HCT116 (cell line): ENCODE data around the gene HEATR5A. TPM values are rescaled to one million over a fixed set of nuclear protein-coding genes. Genes with fewer than 3 reads are reported as not detected.
"Not testable (repeated sequence)": the region's sequence is repeated elsewhere in the genome, so short reads cannot be mapped to it uniquely, and the experiment has no call there.

Source experiments
- ATAC-seq: fragments of 200-7000 bp; cut with Tn5 transposase; 2 replicates; pipeline ENCODE4 v1.9.1; 2020; ENCODE audit warnings: mild to moderate bottlenecking, moderate library complexity
- BruUV-seq: library from RNA; stranded (reverse); fragments of 400-500 nt; replicated peaks from 2 replicates; lab custom pipeline; 2021; lab: Mats Ljungman, UMichigan
- CTCF ChIA-PET: fragments of 300-600 bp; sonication (Branson Sonifier 250); formaldehyde crosslinking; loops from one replicate; lab custom pipeline; 2021; ENCODE audit warnings: antibody characterized with exemption; lab: Charles Lee
- POLR2A ChIA-PET: fragments of 300-600, 350-600 bp; sonication (Branson Sonifier 250); formaldehyde crosslinking; loops from one replicate; lab custom pipeline; 2021; ENCODE audit warnings: antibody characterized with exemption; lab: Charles Lee
- RAD21 ChIA-PET, 2 experiments: fragments of 300-600 bp; sonication (Branson Sonifier 250); formaldehyde crosslinking; loops; one replicate each; lab custom pipeline; 2023; ENCODE audit warnings: low total read pairs in 2 of 2; ENCODE audit not compliant: uncharacterized antibody in 2 of 2, unreplicated experiment in 2 of 2, low non-redundant PET in 1 of 2; lab: Charles Lee
- DNase-seq: peaks from one replicate; pipeline ENCODE4 v3.0.0-alpha.2; 2010; ENCODE audit warnings: low read depth, low spot score
- H2AFZ ChIP-seq: fragments of 200-600 bp; shearing (Covaris generic), sonication (generic); 2 replicates; pipeline ENCODE4 v1.6.1; 2017; ENCODE audit warnings: low read depth, mixed run types, mixed read lengths, antibody characterized with exemption, low read length; ENCODE audit not compliant: poor library complexity, severe bottlenecking
- H3K27ac ChIP-seq: 2 replicates; pipeline ENCODE4 v1.5.1; 2012; ENCODE audit warnings: low read depth, low read length
- H3K27me3 ChIP-seq: fragments of 200-600 bp; sonication (generic); 2 replicates; pipeline ENCODE4 v1.6.1; 2016; ENCODE audit warnings: mixed run types, low read length, mixed read lengths; ENCODE audit not compliant: insufficient read depth
- H3K36me3 ChIP-seq, 2 experiments: fragments of 200-500 bp in 1 of 2; fragments of 200-600 bp in 1 of 2; sonication (Bioruptor generic) in 1 of 2; sonication (generic) in 1 of 2; 2 replicates each; pipeline versions ENCODE4 v1.5.1 to v1.6.1; 2014 to 2016; ENCODE audit warnings: low read length in 2 of 2, inconsistent platforms in 1 of 2, mixed read lengths in 1 of 2, mixed run types in 1 of 2; ENCODE audit not compliant: insufficient read depth in 2 of 2, control insufficient read depth in 1 of 2
- H3K4me1 ChIP-seq, 2 experiments: fragments of 200-600 bp in 1 of 2; sonication (generic) in 1 of 2; 2 replicates each; pipeline versions ENCODE4 v1.5.1 to v1.6.1; 2012 to 2017; ENCODE audit warnings: low read length in 2 of 2, inconsistent platforms in 1 of 2, mild to moderate bottlenecking in 1 of 2, mixed read lengths in 1 of 2, mixed run types in 1 of 2, moderate library complexity in 1 of 2; ENCODE audit not compliant: insufficient read depth in 2 of 2, control insufficient read depth in 1 of 2
- H3K4me2 ChIP-seq: fragments of 200-600 bp; sonication (generic); 2 replicates; pipeline ENCODE4 v1.6.1; 2017; ENCODE audit warnings: mixed run types, low read length, mixed read lengths
- H3K4me3 ChIP-seq, 2 experiments: fragments of 200-600 bp in 1 of 2; sonication (generic) in 1 of 2; replicated peaks in 1 of 2; 2 replicates each; pipeline ENCODE4 v1.5.1; 2011 to 2016; ENCODE audit warnings: low read length in 2 of 2, control low read depth in 1 of 2, low read depth in 1 of 2, mild to moderate bottlenecking in 1 of 2, mixed read lengths in 1 of 2, mixed run types in 1 of 2
- H3K79me2 ChIP-seq: fragments of 200-600 bp; sonication (generic); 2 replicates; pipeline ENCODE4 v1.6.1; 2017; ENCODE audit warnings: mild to moderate bottlenecking, mixed run types, low read length, moderate library complexity, mixed read lengths; ENCODE audit not compliant: insufficient read depth
- H3K9ac ChIP-seq: fragments of 200-600 bp; sonication (generic); 2 replicates; pipeline ENCODE4 v1.6.1; 2016; ENCODE audit warnings: low read length, mixed read lengths
- H3K9me2 ChIP-seq: fragments of 200-600 bp; sonication (generic), shearing (Covaris generic); 2 replicates; pipeline ENCODE4 v1.6.1; 2017; ENCODE audit warnings: mixed run types, mild to moderate bottlenecking, moderate library complexity; ENCODE audit not compliant: insufficient read depth
- H3K9me3 ChIP-seq, 2 experiments: fragments of 200-500 bp in 1 of 2; fragments of 200-600 bp in 1 of 2; sonication (Bioruptor generic) in 1 of 2; sonication (generic) in 1 of 2; 2 replicates each; pipeline ENCODE4 v1.6.1; 2014 to 2017; ENCODE audit warnings: low read length in 2 of 2, mixed read lengths in 2 of 2, inconsistent platforms in 1 of 2, low read depth in 1 of 2, mild to moderate bottlenecking in 1 of 2, mixed run types in 1 of 2, moderate library complexity in 1 of 2; ENCODE audit not compliant: control insufficient read depth in 1 of 2, insufficient read depth in 1 of 2
- H4K20me1 ChIP-seq: fragments of 200-600 bp; sonication (generic), shearing (Covaris generic); 2 replicates; pipeline ENCODE4 v1.6.1; 2017; ENCODE audit warnings: mixed run types, mild to moderate bottlenecking, moderate library complexity; ENCODE audit not compliant: insufficient read depth
- ATF3 ChIP-seq: IDR thresholded peaks from 2 replicates; pipeline ENCODE4 v1.6.1; 2012
- CTCF ChIP-seq, 3 experiments: fragments of 200-600 bp in 1 of 3; sonication (generic) in 1 of 3; IDR thresholded peaks in 2 of 3; conservative IDR thresholded peaks in 1 of 3; 2 replicates each; pipeline ENCODE4 v1.5.1; 2012 to 2017; ENCODE audit warnings: low read depth in 2 of 3, low read length in 2 of 3, antibody characterized with exemption in 1 of 3, borderline replicate concordance in 1 of 3, control low read depth in 1 of 3, mild to moderate bottlenecking in 1 of 3, mixed read lengths in 1 of 3, mixed run types in 1 of 3, moderate library complexity in 1 of 3; ENCODE audit not compliant: insufficient read depth in 1 of 3
- EGR1 ChIP-seq: IDR thresholded peaks from 2 replicates; pipeline ENCODE4 v1.6.1; 2012; ENCODE audit warnings: low read depth
- JUND ChIP-seq: IDR thresholded peaks from 2 replicates; pipeline ENCODE4 v1.6.1; 2012
- POLR2AphosphoS5 ChIP-seq: IDR thresholded peaks from 2 replicates; pipeline ENCODE4 v1.6.1; 2011; ENCODE audit warnings: mild to moderate bottlenecking, low read depth, low read length, moderate library complexity
- SIN3A ChIP-seq: IDR thresholded peaks from 2 replicates; pipeline ENCODE4 v1.6.1; 2012; ENCODE audit warnings: low read depth
- SP1 ChIP-seq: IDR thresholded peaks from 2 replicates; pipeline ENCODE4 v1.6.1; 2012; ENCODE audit warnings: low read depth
- SRF ChIP-seq: IDR thresholded peaks from 2 replicates; pipeline ENCODE4 v1.6.1; 2012; ENCODE audit warnings: low read depth
- ZFX ChIP-seq: fragments of 450-650 bp; IDR thresholded peaks from 2 replicates; pipeline ENCODE4 v1.6.1; 2017
- intact Hi-C: fragments of 100-400 bp; cut with micrococcal nuclease; formaldehyde crosslinking; loops from 2 replicates; pipeline ENCODE4 v1.10.0; 2022
- total RNA-seq: library from RNA; stranded (reverse); gene quantifications from one replicate; pipeline ENCODE4 v1.2.1, GENCODE V29; 2021; ENCODE audit not compliant: unreplicated experiment
- TF ChIP-seq, protein P1 (sequence below): IDR thresholded peaks from 2 replicates; pipeline ENCODE4 v1.6.1; 2012

Gene HEATR5A
- total RNA-seq, 1 experiment from 2014 or later = 20.9 TPM

DNA sequence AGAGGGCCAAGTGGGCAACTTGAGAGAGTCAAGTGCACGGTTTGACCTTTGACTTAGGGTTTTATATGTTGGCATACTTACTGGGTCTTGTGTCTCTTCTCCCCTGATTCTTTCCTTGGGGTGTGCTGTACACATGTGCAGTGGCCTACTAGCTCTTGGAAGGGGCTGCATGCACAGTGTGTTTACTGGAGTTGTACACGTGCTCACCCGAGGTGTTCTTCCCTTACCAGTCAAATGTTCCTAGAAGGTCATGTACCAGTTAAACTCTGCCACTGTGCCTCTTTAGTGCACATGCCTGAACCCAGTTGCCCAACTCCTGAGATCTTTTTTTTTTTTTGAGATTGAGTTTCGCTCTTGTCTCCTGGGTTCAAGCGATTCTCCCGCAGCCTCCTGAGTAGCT, 46.2 kb upstream of the HEATR5A start:
- Histone ChIP-seq H3K36me3 (no peaks in the 10 kb centered on the region), H3K27me3 (no peaks in the 10 kb centered on the region), H3K79me2 (no peaks in the 10 kb centered on the region), H3K9ac (no peak overlapping the region), H3K27ac (no peak overlapping the region), H3K4me2 (no peak overlapping the region), H3K4me1 (no peaks in the 10 kb centered on the region), H3K4me3 (no peak overlapping the region), H2AFZ (no peak overlapping the region), H4K20me1 (no peaks in the 10 kb centered on the region), H3K9me3 (no peaks in the 10 kb centered on the region), H3K9me2 (no peaks in the 10 kb centered on the region)
- TF ChIP-seq POLR2AphosphoS5 = no peak
- TF ChIP-seq CTCF (IDR thresholded peaks at IDR 0.05 in 2 of 3, conservative IDR thresholded peaks at IDR 0.05 in 1 of 3; ENCODE audit: borderline replicate concordance in 1 of 3, insufficient read depth in 1 of 3, low read depth in 2 of 3, low read length in 2 of 3) = no peak
- TF ChIP-seq, protein P1, sequence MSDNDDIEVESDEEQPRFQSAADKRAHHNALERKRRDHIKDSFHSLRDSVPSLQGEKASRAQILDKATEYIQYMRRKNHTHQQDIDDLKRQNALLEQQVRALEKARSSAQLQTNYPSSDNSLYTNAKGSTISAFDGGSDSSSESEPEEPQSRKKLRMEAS = no peak
- no peak for TF ChIP-seq JUND
- no peak for TF ChIP-seq SIN3A
- TF ChIP-seq SRF = no peak
- no TSS peak for BruUV-seq
- ChIA-PET CTCF (no interaction called here), POLR2A (no interaction called here), RAD21 (no interaction called here)
- intact Hi-C loops = no loop called here
- ATAC-seq (no peak), DNase-seq (no peak)

DNA sequence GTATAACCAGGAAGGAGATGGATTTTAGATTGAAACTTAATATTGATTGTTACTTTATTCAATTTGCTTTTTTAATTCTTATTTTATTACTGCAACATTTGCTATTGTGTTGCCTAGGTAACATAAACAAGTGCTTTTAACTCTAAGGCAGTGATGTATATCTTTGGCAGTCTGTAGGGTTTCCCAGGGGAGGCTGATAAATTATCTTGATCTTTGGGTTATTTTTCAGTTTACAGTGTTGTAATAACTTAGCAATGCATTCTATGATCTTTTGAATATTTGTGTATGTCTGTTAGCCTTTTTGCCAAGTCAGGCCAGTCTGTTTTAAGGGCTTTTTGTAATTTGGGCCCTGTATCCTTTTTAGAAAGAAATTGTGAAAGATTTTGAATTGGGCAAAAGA, 44.8 kb upstream of the HEATR5A start:
- RAD21 ChIA-PET = no interaction called here
- H3K36me3 ChIP-seq = no peaks in the 10 kb centered on the region
- H3K4me1 ChIP-seq = no peaks in the 10 kb centered on the region
- no peaks in the 10 kb centered on the region for H3K79me2 ChIP-seq
- CTCF ChIA-PET = no interaction called here
- H3K27me3 ChIP-seq = no peaks in the 10 kb centered on the region
- BruUV-seq = no TSS peak
- DNase-seq (no peak), ATAC-seq (no peak)
- no peaks in the 10 kb centered on the region for H3K9me3 ChIP-seq
- H3K9me2 ChIP-seq = no peaks in the 10 kb centered on the region
- no peak overlapping the region for H3K27ac ChIP-seq
- H2AFZ ChIP-seq = no peak overlapping the region
- no peak overlapping the region for H3K4me3 ChIP-seq
- H4K20me1 ChIP-seq = no peaks in the 10 kb centered on the region
- H3K4me2 ChIP-seq = no peak overlapping the region
- TF ChIP-seq JUND = no peak
- TF ChIP-seq ZFX = no peak
- no peak for TF ChIP-seq ATF3
- TF ChIP-seq SP1 = no peak
- TF ChIP-seq EGR1 = no peak
- POLR2A ChIA-PET = no interaction called here
- no peak overlapping the region for H3K9ac ChIP-seq
- intact Hi-C loops = no loop called here

GRCh38 chr14:31462450-31462849, 42.1 kb upstream of the HEATR5A start:
- not testable (repeated sequence) for DNase-seq, H3K9ac ChIP-seq

More at GRCh38 chr14:31462450-31462849, 42.1 kb upstream of the HEATR5A start:
- H3K36me3 ChIP-seq, H2AFZ ChIP-seq, POLR2A ChIA-PET, H3K27ac ChIP-seq, intact Hi-C loops, BruUV-seq, H4K20me1 ChIP-seq, H3K27me3 ChIP-seq, H3K9me3 ChIP-seq, RAD21 ChIA-PET, H3K9me2 ChIP-seq, CTCF ChIA-PET, H3K4me3 ChIP-seq, H3K4me2 ChIP-seq, H3K4me1 ChIP-seq, H3K79me2 ChIP-seq, ATAC-seq: not testable (repeated sequence)
